B cell (primary cell): Measurements from ENCODE around the gene SERTAD2. TPM values are rescaled to one million over a fixed set of nuclear protein-coding genes. Genes with fewer than 3 reads are reported as not detected.
A peak's percentile ranks its signal among the peaks of the same experiment; 100 is the strongest.

ENCODE experiments used
- ATAC-seq: fragments of 200-7000 bp; cut with Tn5 transposase; one replicate; pipeline ENCODE4 v1.10.0; 2021; ENCODE audit warnings: low read depth, mild to moderate bottlenecking, moderate number of reproducible peaks, moderate library complexity
- CTCF ChIA-PET: fragments of 350-600 bp; sonication (Branson Sonifier 250); formaldehyde crosslinking; loops from one replicate; lab custom pipeline; 2021; ENCODE audit warnings: antibody characterized with exemption, inconsistent platforms; lab: Charles Lee
- POLR2A ChIA-PET: fragments of 350-600 bp; sonication (Branson Sonifier 250); formaldehyde crosslinking; loops from one replicate; lab custom pipeline; 2021; ENCODE audit warnings: antibody characterized with exemption; lab: Charles Lee
- DNase-seq: peaks from one replicate; pipeline ENCODE4 v3.0.0; 2013
- H2AFZ ChIP-seq: 2 replicates; pipeline ENCODE4 v1.6.1; 2012; ENCODE audit warnings: mild to moderate bottlenecking, low read depth, low read length; ENCODE audit not compliant: insufficient read depth, poor library complexity, severe bottlenecking
- H3K27ac ChIP-seq, 2 donors: 1 replicate in 1 of 2; 2 replicates in 1 of 2; pipeline ENCODE4 v1.5.1; 2012 to 2013; ENCODE audit warnings: low read length in 2 of 2, mild to moderate bottlenecking in 2 of 2, moderate library complexity in 1 of 2
- H3K27me3 ChIP-seq, 4 experiments: fragments of 200-600 bp in 1 of 4; sonication (generic) in 1 of 4; replicated peaks in 1 of 4; 1 replicate in 2 of 4; 2 replicates in 2 of 4; pipeline versions ENCODE4 v1.6.1 to v1.7.0; 2013 to 2016; ENCODE audit warnings: low read length in 3 of 4, mild to moderate bottlenecking in 2 of 4, mixed read lengths in 1 of 4, moderate library complexity in 1 of 4; ENCODE audit not compliant: insufficient read depth in 4 of 4, control insufficient read depth in 3 of 4; ENCODE audit errors: control extremely low read depth in 1 of 4
- H3K36me3 ChIP-seq, 2 experiments: replicated peaks in 1 of 2; 1 replicate in 1 of 2; 2 replicates in 1 of 2; pipeline versions ENCODE4 v1.6.1 to v1.7.1; 2013; ENCODE audit warnings: low read length in 1 of 2; ENCODE audit not compliant: insufficient read depth in 2 of 2, control insufficient read depth in 1 of 2; ENCODE audit errors: control extremely low read depth in 1 of 2, extremely low read depth in 1 of 2
- H3K4me1 ChIP-seq, 2 donors: fragments of 200-600 bp in 1 of 2; sonication (generic) in 1 of 2; 1 replicate in 1 of 2; 2 replicates in 1 of 2; pipeline versions ENCODE4 v1.5.1 to v1.6.1; 2013 to 2017; ENCODE audit warnings: low read length in 2 of 2; ENCODE audit not compliant: control insufficient read depth in 2 of 2, insufficient read depth in 2 of 2
- H3K4me2 ChIP-seq: replicated peaks from 2 replicates; pipeline ENCODE3; 2012; ENCODE audit warnings: mild to moderate bottlenecking, low read depth, low read length; ENCODE audit not compliant: poor library complexity, severe bottlenecking
- H3K4me3 ChIP-seq, 5 experiments: fragments of 200-600 bp in 1 of 5; sonication (generic) in 1 of 5; 1 replicate in 3 of 5; 2 replicates in 2 of 5; pipeline versions ENCODE4 v1.5.1 to v1.7.0; 2011 to 2016; ENCODE audit warnings: low read length in 4 of 5, mild to moderate bottlenecking in 4 of 5, low read depth in 2 of 5, control low read depth in 1 of 5, moderate library complexity in 1 of 5; ENCODE audit not compliant: insufficient read depth in 1 of 5; ENCODE audit errors: control extremely low read depth in 1 of 5, extremely low read depth in 1 of 5
- H3K79me2 ChIP-seq: fragments of 200-600 bp; sonication (generic); one replicate; pipeline ENCODE4 v1.6.0; 2016; ENCODE audit warnings: low read length; ENCODE audit not compliant: control insufficient read depth, insufficient read depth
- H3K9ac ChIP-seq: fragments of 200-600 bp; sonication (generic); 2 replicates; pipeline ENCODE4 v1.6.1; 2017; ENCODE audit warnings: mild to moderate bottlenecking, low read length, moderate library complexity
- H3K9me3 ChIP-seq, 3 donors: one replicate each; pipeline versions ENCODE4 v1.6.1 to v1.7.1; 2013; ENCODE audit warnings: low read length in 2 of 3; ENCODE audit not compliant: control insufficient read depth in 2 of 3, insufficient read depth in 1 of 3; ENCODE audit errors: control extremely low read depth in 1 of 3
- H4K20me1 ChIP-seq: 2 replicates; pipeline ENCODE4 v1.6.0; 2012; ENCODE audit warnings: mild to moderate bottlenecking, low read length; ENCODE audit not compliant: insufficient read depth, control insufficient read depth, poor library complexity, severe bottlenecking
- H3K27ac Mint-ChIP-seq: one replicate; pipeline ENCODE4 v1.8.0; 2021; ENCODE audit warnings: mixed read lengths
- H3K27me3 Mint-ChIP-seq: one replicate; pipeline ENCODE4 v1.8.0; 2021; ENCODE audit warnings: mixed read lengths
- H3K4me1 Mint-ChIP-seq: one replicate; pipeline ENCODE4 v1.8.0; 2021; ENCODE audit warnings: mixed read lengths
- H3K4me3 Mint-ChIP-seq: one replicate; pipeline ENCODE4 v1.8.0; 2021; ENCODE audit warnings: mixed read lengths
- H3K9me3 Mint-ChIP-seq: one replicate; pipeline ENCODE4 v1.8.0; 2022; ENCODE audit warnings: mixed read lengths; ENCODE audit not compliant: insufficient read depth
- CTCF ChIP-seq: fragments of 200-600 bp; IDR thresholded peaks from one replicate; pipeline ENCODE4 v1.8.0; 2022; ENCODE audit warnings: antibody characterized with exemption, mild to moderate bottlenecking
- EZH2 ChIP-seq: IDR thresholded peaks from 2 replicates; pipeline ENCODE4 v1.6.1; 2012; ENCODE audit warnings: borderline replicate concordance, low read depth, mild to moderate bottlenecking, moderate library complexity, low read length; ENCODE audit not compliant: insufficient read depth, poor library complexity, severe bottlenecking
- WGBS: methylation state at CpG from one replicate; pipeline ENCODE4 v1.1.5; 2013; ENCODE audit warnings: missing lambda C conversion rate; ENCODE audit not compliant: insufficient coverage; 5-methylcytosine and 5-hydroxymethylcytosine counted together
- intact Hi-C: fragments of 100-400 bp; cut with micrococcal nuclease; formaldehyde crosslinking; loops from one replicate; pipeline ENCODE4 v1.10.0; 2022
- polyA plus RNA-seq: library from polyadenylated mRNA; depleted of rRNA; stranded (reverse); fragments of >200 nt; gene quantifications from 2 replicates; pipeline ENCODE4 v1.2.3, GENCODE V29; 2012
- total RNA-seq, 2 donors: library from RNA; stranded (reverse); fragments of 120-200 nt in 1 of 2; gene quantifications; 1 replicate in 1 of 2; 2 replicates in 1 of 2; pipeline versions ENCODE4 v1.2.3 to v1.2.4, GENCODE V29; 2013 to 2022

Gene SERTAD2
- total and polyA plus RNA-seq, 2 donors (not counting 1 experiment from before 2014, with no cell fraction given): 49.5 to 66.8 TPM

DNA sequence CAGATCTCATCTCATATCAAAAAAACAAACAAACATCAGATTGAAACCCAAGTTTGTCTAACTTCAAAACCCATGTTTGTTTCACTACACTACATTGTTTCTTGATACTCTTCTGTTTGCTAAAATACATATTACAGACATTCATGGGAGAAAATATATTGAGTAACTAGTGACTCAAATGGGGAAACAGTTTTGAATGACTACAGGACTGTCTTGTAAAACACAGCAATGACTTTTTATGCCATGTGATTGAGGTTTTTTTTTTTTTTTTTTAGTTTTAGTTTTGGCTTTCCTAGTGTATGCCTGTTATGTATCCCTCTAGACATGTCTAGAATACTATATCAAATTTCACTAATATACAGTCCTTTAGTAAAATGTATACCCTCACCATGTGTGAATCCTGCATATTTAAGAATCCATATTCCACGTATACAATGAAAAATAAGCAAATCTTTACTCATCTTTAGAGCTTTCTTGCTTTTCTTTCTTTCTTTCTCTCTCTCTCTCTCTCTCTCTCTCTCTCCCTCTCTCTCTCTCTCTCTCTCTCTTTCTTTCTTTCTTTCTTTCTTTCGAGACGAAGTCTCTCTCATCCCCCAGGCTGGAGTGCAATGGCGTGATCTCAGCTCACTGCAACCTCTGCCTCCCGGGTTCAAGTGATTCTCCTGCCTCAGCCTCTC is 46.6 kb upstream of the SERTAD2 start:
- H3K36me3 ChIP-seq: no peaks in the 10 kb centered on the region
- peak overlapping the region in 1 of 2 donors; percentile 45 for H3K27ac ChIP-seq
- Mint-ChIP-seq H3K27me3 (no peaks in the 10 kb centered on the region), H3K4me1 (peaks cover 40% of the 10 kb centered on the region), H3K4me3 (peak overlapping the region; percentile 69), H3K27ac (peak overlapping the region; percentile 70), H3K9me3 (no peaks in the 10 kb centered on the region)
- WGBS: 81% methylated on average over 3 of the region's 5 CpGs
- H3K9ac ChIP-seq: no peak overlapping the region
- TF ChIP-seq EZH2 (no peak), CTCF (peak; percentile 17)
- intact Hi-C loops: no loop called here
- H3K4me1 ChIP-seq: peaks cover 22 to 23% of the 10 kb centered on the region in 2 donors
- H3K9me3 ChIP-seq: peaks cover 0 to 1% (median 0%) of the 10 kb centered on the region in 3 donors
- ATAC-seq: no peak
- ChIA-PET CTCF (interaction anchor here (0.7 to 1.2 kb wide), 3 partner anchors 13 to 42 kb away, joined by 3 read pairs; no protein-coding TSS in a partner anchor), POLR2A (interaction anchor here (0.6 kb wide), 1 partner anchor 26 kb away, joined by 4 read pairs; no protein-coding TSS in a partner anchor)
- H3K79me2 ChIP-seq: peaks cover 48% of the 10 kb centered on the region
- H2AFZ ChIP-seq: peak overlapping the region; percentile 66
- H3K27me3 ChIP-seq: no peaks in the 10 kb centered on the region
- DNase-seq: no peak
- H3K4me2 ChIP-seq: peak overlapping the region; percentile 50
- H4K20me1 ChIP-seq: no peaks in the 10 kb centered on the region
- H3K4me3 ChIP-seq: no peak overlapping the region

DNA sequence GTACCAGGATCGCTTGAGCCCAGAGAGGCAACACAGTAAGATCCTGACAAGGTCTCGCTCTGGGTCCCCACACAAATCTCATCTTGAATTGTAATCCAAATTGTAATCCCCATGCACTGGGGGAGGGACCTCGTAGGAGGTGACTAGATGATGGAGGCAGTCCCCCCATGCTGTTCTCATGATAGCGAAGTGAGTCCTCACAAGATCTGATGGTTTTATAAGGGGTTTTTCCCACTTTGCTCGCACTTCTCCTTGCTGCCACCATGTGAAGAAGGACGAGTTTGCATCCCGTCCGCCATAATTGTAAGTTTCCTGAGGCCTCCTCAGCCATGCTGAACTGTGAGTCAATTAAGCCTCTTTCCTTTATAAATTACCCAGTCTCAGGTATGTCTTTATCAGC is 46.0 kb upstream of the SERTAD2 start:
- Histone ChIP-seq H4K20me1 (no peaks in the 10 kb centered on the region), H3K79me2 (peaks cover 52% of the 10 kb centered on the region), H3K4me2 (peak overlapping the region; percentile 50), H3K27ac (peak overlapping the region in 1 of 2 donors; percentile 45), H3K4me3 (peak overlapping the region in 2 of 5 experiments; percentile 4 to 36), H3K9me3 (peaks cover 0 to 1% (median 0%) of the 10 kb centered on the region in 3 donors), H3K27me3 (no peaks in the 10 kb centered on the region), H3K9ac (peak overlapping the region; percentile 27), H3K4me1 (peaks cover 22 to 24% of the 10 kb centered on the region in 2 donors), H3K36me3 (no peaks in the 10 kb centered on the region), H2AFZ (peak overlapping the region; percentile 66)
- ATAC-seq (peak; percentile 81), DNase-seq (peak; percentile 87)
- Mint-ChIP-seq H3K27ac (peak overlapping the region; percentile 70), H3K4me1 (peaks cover 40% of the 10 kb centered on the region), H3K27me3 (no peaks in the 10 kb centered on the region), H3K4me3 (peak overlapping the region; percentile 69), H3K9me3 (no peaks in the 10 kb centered on the region)
- CTCF ChIA-PET: interaction anchor here (1.3 kb wide), 1 partner anchor 53 kb away, joined by 9 read pairs; no protein-coding TSS in a partner anchor
- POLR2A ChIA-PET: no interaction called here
- intact Hi-C loops: loop anchor here (2.0 kb wide), 4 partner anchors 17 to 53 kb away; no protein-coding TSS in a partner anchor
- WGBS: 48% methylated on average over 7 of the region's 8 CpGs
- peak; percentile 46 for TF ChIP-seq CTCF
- no peak for TF ChIP-seq EZH2
